ENCODE results near the gene RAB8B.
A peak's percentile ranks its signal among the peaks of the same experiment; 100 is the strongest.

The RAB8B gene

GRCh38 chr15:63185206-63185605, 4.2 kb upstream of the RAB8B start:
- no peak for DNase-seq (ENCODE audit: low read depth in 2 of 2)

GRCh38 chr15:63186065-63186464, 3.3 kb upstream of the RAB8B start:
- no peak for DNase-seq (ENCODE audit: low read depth in 2 of 2)

GRCh38 chr15:63187589-63188226, 1.7 kb upstream of the RAB8B start:
- no peak for DNase-seq (ENCODE audit: low read depth in 2 of 2)

DNA sequence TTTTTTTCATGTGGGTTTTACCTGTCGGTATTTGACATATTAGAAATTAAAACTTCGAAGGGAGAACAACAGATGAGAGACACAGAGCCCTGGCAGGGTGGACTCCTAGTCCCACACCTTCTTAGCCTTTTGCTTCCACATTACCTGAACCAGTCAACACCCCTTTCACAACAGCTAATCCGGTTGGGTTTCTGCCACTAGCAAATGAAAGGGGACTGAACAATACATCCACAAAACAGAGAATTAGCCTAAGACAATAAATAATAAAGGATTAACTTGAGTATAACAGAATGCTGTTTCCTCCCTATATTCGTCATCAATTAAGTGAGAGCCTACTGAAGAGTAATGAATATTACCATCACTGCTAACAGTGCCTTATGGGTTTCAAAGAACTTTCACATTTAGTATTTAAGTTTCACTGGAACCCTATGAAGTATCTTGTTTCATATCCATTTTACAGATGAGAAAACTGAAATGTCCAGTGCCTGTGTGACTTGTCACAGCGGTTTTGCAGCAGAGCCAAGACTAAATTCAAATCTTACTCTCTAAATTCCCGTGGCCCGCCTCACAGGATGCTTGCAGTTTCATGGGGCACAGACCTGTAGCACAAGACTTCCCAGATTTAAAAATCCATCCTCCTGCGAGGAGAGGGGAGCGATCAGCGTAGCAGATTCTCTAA, 1.0 kb upstream of the RAB8B start:
- no peak for DNase-seq (ENCODE audit: low read depth in 2 of 2)

DNA sequence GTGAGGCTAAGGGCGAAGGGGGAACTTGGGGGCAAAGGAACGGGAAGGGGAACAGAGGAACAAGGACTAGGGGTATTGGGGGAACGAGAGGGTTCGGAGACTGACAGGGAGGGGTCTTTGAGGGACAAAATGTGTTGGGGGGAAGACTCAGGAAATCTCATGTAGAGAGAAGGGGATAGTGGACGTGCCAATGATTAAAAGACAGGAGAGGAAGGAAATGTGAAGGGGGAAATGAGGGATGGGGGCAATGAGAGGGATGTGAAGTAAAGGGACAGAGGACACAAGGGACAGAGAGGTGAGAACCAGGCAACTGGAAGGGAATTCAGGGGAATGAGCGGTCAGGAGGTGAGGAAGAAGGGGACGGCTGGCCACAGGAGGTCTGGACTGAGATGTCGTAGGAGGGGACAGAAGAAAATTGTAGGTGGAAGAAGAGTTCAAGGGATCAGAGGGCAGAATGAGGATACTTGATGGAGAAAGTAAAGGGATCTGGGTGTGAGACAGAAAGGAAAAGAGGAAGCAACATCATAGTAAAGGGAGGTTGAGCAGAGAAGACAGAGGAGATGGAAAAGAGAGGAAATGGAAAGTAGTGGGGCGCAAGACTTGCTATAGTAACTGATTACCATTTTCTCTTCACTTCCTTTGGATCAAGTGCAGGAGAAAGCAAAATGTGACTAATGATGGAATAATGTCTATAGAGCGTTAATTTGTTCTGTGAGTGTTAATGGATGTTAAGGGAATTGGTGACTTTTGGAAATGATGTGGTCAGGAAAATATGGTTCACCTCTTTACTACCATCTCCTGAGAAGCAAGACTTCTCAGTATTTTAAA, 749 bp downstream of the RAB8B start:
- no peak for DNase-seq (ENCODE audit: low read depth in 2 of 2)

- no peak for DNase-seq (ENCODE audit: low read depth in 2 of 2)
Measured at GRCh38 chr15:63190769-63191649, 1.6 kb downstream of the RAB8B start.

DNA sequence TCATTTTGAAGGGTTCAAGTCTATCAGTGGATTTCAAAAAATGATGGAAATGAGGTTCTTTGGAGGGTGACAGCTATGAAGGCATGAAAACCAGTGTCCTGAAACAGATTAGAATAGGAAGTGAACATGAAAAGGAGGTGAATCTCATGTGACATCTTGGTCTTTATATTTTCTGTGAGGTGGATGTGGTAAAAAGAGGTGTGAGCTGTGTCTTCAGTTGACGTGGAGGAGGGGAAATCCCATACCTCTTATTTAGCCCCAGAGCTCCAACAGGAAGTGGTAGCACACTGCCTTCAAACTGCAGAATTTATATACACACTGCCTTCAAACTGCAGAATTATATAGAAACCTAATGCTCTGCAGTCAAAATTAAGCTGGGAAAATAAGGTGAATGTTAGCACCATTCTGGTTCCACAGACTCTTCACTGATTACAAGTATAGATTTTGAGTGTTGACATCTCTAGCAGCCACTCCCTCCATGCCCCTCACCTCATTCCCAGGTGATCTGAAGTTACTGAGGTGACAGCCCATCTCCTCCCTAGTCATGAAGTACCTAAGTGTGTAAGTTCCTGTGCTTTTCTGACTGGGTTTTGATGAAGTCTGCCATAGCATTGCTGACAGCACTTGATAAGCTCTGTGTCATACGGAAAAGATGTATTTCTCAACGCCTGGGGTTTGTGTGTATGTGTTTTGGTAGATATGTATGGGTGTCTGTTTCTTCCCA, 2.7 kb downstream of the RAB8B start:
- peak in 1 of 2 donors; percentile 36 for DNase-seq (ENCODE audit: low read depth in 2 of 2)

- DNase-seq (ENCODE audit: low read depth in 2 of 2), result no peak
Measured at GRCh38 chr15:63192619-63193206, 3.3 kb downstream of the RAB8B start.

- no peak for DNase-seq (ENCODE audit: low read depth in 2 of 2)
Measured at GRCh38 chr15:63194302-63194701, 4.9 kb downstream of the RAB8B start.

DNA sequence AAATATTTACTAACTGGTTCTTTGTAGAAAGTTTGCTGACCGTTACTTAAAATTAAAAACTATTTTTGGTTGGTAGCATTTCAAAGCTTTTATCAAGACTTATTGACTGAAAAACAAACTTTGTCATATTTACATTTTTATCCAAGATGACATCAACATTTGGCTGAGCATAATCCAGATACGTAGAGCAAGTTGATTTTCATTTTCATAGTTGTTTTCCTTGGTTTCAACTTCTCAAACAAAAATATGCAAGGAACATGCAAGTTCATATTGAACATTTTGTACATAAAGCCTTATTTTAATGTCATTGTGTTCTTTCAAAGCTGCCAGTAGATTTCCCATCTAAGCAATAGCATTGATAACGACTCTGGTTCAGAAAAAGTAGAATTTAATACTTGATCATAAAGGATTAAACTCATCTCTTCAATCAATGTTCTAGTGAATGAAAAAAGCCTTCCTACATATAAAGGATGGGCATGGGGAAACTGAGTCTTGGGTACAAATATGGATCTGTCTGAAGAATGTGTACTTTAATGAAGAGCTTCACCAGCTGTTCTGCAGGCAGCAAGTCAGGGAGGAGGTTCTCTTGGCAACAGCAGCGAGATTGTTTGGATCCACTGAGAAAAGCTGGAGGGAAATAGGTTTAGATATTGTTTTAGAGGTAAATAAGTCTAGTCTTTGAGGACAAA, 5.6 kb downstream of the RAB8B start:
- no peak for DNase-seq (ENCODE audit: low read depth in 2 of 2)

DNA sequence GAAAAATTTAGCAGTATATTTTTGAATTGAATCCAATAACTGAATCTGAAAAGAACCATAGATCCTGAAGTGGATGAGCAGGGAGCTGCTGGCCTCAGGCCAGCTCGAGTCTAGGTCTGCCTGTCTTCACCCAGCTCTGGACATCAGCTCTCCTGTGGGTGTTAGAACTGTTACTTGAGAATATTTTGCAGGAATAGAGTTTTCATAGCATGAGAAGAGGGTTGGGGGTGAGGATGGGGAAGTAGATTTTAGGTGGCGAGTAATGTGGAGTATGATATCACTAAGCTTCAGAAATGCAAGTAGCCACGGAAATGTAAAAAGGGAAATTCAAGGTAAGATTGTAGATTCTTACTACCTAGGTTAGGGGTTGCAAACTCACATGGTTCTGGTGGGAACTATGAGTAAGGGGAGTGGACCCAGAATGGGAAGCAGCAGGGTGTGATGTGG, 6.2 kb downstream of the RAB8B start:
- no peak for DNase-seq (ENCODE audit: low read depth in 2 of 2)

- no peak for DNase-seq (ENCODE audit: low read depth in 2 of 2)
Measured at GRCh38 chr15:63196842-63197241, 7.4 kb downstream of the RAB8B start.

- no peak for DNase-seq (ENCODE audit: low read depth in 2 of 2)
Measured at GRCh38 chr15:63197626-63198025, 8.2 kb downstream of the RAB8B start.

DNA sequence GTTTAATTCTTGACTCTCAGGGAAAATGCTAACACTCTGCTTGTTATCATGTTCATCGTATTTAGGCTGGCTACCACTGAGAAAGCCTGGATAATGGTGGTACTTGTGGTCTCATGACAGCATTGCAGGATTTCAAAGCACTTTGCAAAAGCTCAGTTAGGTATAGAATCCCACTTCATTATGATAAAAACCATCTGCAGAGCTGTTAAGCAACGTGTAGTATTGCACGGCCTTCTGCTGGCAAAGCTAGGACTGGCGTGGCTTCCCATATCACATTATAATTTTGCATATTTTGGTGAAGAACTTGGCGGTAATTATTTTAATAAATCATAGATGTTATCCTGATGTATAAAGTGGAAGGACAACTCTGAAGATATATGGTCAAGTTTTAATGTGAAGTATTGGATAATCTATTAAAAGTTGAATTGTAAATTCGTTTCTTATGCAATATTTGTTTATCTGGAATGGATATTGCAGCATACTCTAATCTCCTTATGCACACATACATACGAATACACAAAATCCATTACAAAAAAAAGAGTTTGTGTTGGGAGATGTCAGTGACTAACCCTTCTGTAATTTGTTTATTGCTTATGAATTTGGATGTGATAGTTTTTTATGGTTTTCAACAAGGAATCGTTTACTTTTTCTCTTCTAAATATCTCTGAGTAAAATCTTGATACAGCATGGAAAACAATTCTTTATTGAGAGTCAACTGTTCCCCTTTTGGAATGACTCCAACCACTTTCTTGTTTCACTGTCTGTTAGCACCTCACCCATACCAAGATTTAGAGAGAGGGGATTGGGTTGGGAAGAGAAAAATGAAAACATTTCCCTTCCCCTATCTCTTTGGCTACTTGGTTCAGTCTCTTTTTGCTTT, 9.2 kb downstream of the RAB8B start:
- DNase-seq (ENCODE audit: low read depth in 2 of 2), result no peak

- no peak for DNase-seq (ENCODE audit: low read depth in 2 of 2)
Measured at GRCh38 chr15:63200464-63201249, 11.3 kb downstream of the RAB8B start.

DNA sequence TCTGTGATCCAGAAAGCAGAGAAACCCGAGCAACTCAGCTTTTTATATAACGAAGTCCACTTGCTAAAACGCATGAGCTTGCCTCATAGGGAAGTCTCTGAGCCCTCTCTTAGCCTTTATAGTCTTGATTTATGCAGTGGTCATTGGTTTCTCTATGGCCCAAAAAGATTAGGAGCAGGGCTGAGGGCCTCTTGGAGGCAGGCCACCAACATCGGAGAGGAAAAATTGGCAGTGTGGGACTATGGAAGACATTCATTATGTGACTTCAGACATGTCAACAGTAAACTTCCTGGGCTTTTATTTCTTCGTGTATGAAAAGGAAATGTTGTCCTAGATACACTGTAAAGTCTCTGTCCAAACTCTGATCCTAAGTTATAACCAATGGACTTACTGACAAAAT, 13.5 kb downstream of the RAB8B start:
- no peak for DNase-seq (ENCODE audit: low read depth in 2 of 2)

- peak in 1 of 2 donors; percentile 53 for DNase-seq (ENCODE audit: low read depth in 2 of 2)
Measured at GRCh38 chr15:63203451-63204090, 14.2 kb downstream of the RAB8B start.

- DNase-seq (ENCODE audit: low read depth in 2 of 2), result no peak
Measured at GRCh38 chr15:63206079-63206478, 16.7 kb downstream of the RAB8B start.

Measured in stimulated activated CD8-positive, alpha-beta memory T cell treated with anti-CD3 and anti-CD28 coated beads, Interleukin-15, amount 100 ng/mL, for 4 hours (primary cell).